Measurements from ENCODE around the gene ZSCAN5A. TPM values are rescaled to one million over a fixed set of nuclear protein-coding genes. Genes with fewer than 3 reads are reported as not detected.
"Not testable (repeated sequence)": the region's sequence is repeated elsewhere in the genome, so short reads cannot be mapped to it uniquely, and the experiment has no call there.

Gene ZSCAN5A
- total RNA-seq, 1 donor from 2014 or later, result 6.6 TPM

DNA sequence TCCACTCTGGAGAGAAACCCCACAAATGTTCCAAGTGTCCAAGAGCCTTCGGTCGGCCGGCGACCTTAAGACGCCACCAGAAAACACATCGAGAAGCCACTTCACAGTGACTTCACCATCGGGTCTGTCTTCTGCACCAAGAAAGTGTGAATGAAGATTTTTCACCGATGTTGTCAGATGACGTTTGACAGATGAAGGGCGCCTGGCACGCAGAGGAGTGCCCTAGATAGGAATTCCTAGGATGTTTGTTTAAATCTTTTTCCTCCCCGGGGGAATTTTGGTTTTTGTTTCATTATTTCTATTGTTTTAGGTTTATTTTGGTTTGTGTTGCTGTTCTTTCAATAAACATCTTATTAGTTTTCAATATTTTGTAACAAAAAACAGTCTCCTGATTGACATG, 105.5 kb downstream of the ZSCAN5A start:
- Mint-ChIP-seq H3K36me3 (ENCODE audit: low read depth, unreplicated experiment) (no peaks in the 10 kb centered on the region), H3K4me1 (ENCODE audit: low read depth, unreplicated experiment) (no peaks in the 10 kb centered on the region), H3K4me3 (ENCODE audit: unreplicated experiment) (no peak overlapping the region), H3K27ac (ENCODE audit: unreplicated experiment) (no peak overlapping the region), H3K9me3 (ENCODE audit: unreplicated experiment) (peaks cover 4% of the 10 kb centered on the region), H3K27me3 (ENCODE audit: low read depth, unreplicated experiment) (peaks cover 30% of the 10 kb centered on the region)
- Histone ChIP-seq H3K4me1 (ENCODE audit: insufficient read depth, low read length) (no peaks in the 10 kb centered on the region), H2AFZ (ENCODE audit: low read depth, low read length) (no peak overlapping the region), H3K9ac (ENCODE audit: low read length) (no peak overlapping the region), H3K4me2 (ENCODE audit: low read length) (no peak overlapping the region), H3K79me2 (ENCODE audit: insufficient read depth, low read length) (no peaks in the 10 kb centered on the region), H3K27ac (ENCODE audit: low read depth, low read length) (no peak overlapping the region), H3K9me3 (ENCODE audit: insufficient read depth, low read depth, low read length) (no peaks in the 10 kb centered on the region), H3K4me3 (ENCODE audit: insufficient read depth, low read depth, low read length) (no peak overlapping the region), H3K36me3 (ENCODE audit: insufficient read depth, low read length) (no peaks in the 10 kb centered on the region), H3K27me3 (ENCODE audit: insufficient read depth, low read length) (no peaks in the 10 kb centered on the region), H4K20me1 (ENCODE audit: insufficient read depth, low read length) (no peaks in the 10 kb centered on the region)
- DNase-seq (ENCODE audit: low read depth), result no peak
- FAIRE-seq, result no peak
- TF ChIP-seq EZH2 (IDR thresholded peaks at IDR 0.05; ENCODE audit: insufficient read depth, low read length), result no peak
- TF ChIP-seq, protein P1, sequence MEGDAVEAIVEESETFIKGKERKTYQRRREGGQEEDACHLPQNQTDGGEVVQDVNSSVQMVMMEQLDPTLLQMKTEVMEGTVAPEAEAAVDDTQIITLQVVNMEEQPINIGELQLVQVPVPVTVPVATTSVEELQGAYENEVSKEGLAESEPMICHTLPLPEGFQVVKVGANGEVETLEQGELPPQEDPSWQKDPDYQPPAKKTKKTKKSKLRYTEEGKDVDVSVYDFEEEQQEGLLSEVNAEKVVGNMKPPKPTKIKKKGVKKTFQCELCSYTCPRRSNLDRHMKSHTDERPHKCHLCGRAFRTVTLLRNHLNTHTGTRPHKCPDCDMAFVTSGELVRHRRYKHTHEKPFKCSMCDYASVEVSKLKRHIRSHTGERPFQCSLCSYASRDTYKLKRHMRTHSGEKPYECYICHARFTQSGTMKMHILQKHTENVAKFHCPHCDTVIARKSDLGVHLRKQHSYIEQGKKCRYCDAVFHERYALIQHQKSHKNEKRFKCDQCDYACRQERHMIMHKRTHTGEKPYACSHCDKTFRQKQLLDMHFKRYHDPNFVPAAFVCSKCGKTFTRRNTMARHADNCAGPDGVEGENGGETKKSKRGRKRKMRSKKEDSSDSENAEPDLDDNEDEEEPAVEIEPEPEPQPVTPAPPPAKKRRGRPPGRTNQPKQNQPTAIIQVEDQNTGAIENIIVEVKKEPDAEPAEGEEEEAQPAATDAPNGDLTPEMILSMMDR (IDR thresholded peaks at IDR 0.05; ENCODE audit: insufficient read depth, low read depth, low read length), result no peak

DNA sequence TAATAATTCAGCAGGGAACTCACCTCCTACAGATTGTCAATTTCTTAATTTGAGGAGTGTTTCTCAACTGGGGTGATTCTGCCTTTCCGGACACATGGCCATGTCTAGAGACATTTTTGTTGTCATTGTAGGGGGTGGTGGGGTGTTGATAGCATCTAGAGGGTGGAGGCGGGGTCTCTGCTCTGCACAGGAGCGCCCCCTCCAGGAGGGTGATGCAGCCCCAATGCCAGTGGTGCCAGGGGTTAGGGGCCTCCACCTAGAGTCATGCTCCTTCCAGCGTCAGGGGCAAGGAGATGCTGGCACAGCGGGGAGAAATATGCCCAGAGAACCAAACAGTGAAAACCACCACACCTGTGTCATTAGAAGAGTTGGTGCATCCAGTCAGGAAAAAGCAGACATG, 107.1 kb downstream of the ZSCAN5A start:
- H3K27me3 Mint-ChIP-seq (ENCODE audit: low read depth, unreplicated experiment), result peaks cover 34% of the 10 kb centered on the region
- not testable (repeated sequence) for FAIRE-seq; H3K36me3 ChIP-seq (ENCODE audit: insufficient read depth, low read length); H3K4me3 ChIP-seq (ENCODE audit: insufficient read depth, low read depth, low read length); H3K27ac Mint-ChIP-seq (ENCODE audit: unreplicated experiment); H2AFZ ChIP-seq (ENCODE audit: low read depth, low read length); H3K4me1 Mint-ChIP-seq (ENCODE audit: low read depth, unreplicated experiment); H3K27me3 ChIP-seq (ENCODE audit: insufficient read depth, low read length); H3K36me3 Mint-ChIP-seq (ENCODE audit: low read depth, unreplicated experiment); H3K9me3 ChIP-seq (ENCODE audit: insufficient read depth, low read depth, low read length); H3K27ac ChIP-seq (ENCODE audit: low read depth, low read length); H4K20me1 ChIP-seq (ENCODE audit: insufficient read depth, low read length); H3K79me2 ChIP-seq (ENCODE audit: insufficient read depth, low read length); H3K4me2 ChIP-seq (ENCODE audit: low read length); H3K9ac ChIP-seq (ENCODE audit: low read length); DNase-seq (ENCODE audit: low read depth); H3K9me3 Mint-ChIP-seq (ENCODE audit: unreplicated experiment); H3K4me1 ChIP-seq (ENCODE audit: insufficient read depth, low read length); H3K4me3 Mint-ChIP-seq (ENCODE audit: unreplicated experiment)

DNA sequence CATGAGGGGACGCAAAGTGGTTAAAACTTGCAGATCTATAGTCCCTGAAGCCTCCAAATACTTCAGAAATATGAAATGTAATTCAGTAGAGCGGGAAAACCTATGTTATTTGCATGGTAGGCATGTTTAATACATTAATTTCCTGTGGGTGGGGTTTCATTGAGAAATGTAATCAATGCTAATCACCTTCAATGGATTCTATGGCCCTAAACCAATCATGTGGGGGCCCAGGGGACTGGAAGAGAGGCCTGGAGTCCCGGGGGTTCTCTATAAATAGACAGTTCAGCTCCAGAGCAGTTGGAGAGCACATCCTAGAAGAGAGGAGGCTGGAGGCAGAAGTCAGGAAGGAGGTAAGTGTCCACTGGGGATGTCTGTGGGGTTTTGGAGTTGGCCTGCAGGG, 112.7 kb downstream of the ZSCAN5A start, which contains the start of gene ZSCAN5C:
Gene ZSCAN5C, plus strand, starts transcription at position 301 of the 400 bp plus-strand sequence. CDS start 3,641 bp downstream, outside the sequence.
- no peaks in the 10 kb centered on the region for H3K9me3 Mint-ChIP-seq (ENCODE audit: unreplicated experiment)
- Histone ChIP-seq H2AFZ (ENCODE audit: low read depth, low read length) (no peak within 1 kb of the TSS), H3K9ac (ENCODE audit: low read length) (no peak within 1 kb of the TSS), H4K20me1 (ENCODE audit: insufficient read depth, low read length) (no peaks in the 10 kb centered on the region), H3K79me2 (ENCODE audit: insufficient read depth, low read length) (no peaks in the 10 kb centered on the region), H3K4me2 (ENCODE audit: low read length) (no peak within 1 kb of the TSS), H3K4me3 (ENCODE audit: insufficient read depth, low read depth, low read length) (no peak within 1 kb of the TSS), H3K27ac (ENCODE audit: low read depth, low read length) (no peak within 1 kb of the TSS), H3K36me3 (ENCODE audit: insufficient read depth, low read length) (no peaks in the 10 kb centered on the region), H3K4me1 (ENCODE audit: insufficient read depth, low read length) (no peaks in the 10 kb centered on the region), H3K27me3 (ENCODE audit: insufficient read depth, low read length) (no peaks in the 10 kb centered on the region), H3K9me3 (ENCODE audit: insufficient read depth, low read depth, low read length) (no peaks in the 10 kb centered on the region)
- DNase-seq (ENCODE audit: low read depth) (no peak), FAIRE-seq (no peak)
- no peak within 1 kb of the TSS for H3K4me3 Mint-ChIP-seq (ENCODE audit: unreplicated experiment)
- no peaks in the 10 kb centered on the region for H3K4me1 Mint-ChIP-seq (ENCODE audit: low read depth, unreplicated experiment)
- H3K36me3 Mint-ChIP-seq (ENCODE audit: low read depth, unreplicated experiment), result no peaks in the 10 kb centered on the region
- peaks cover 26% of the 10 kb centered on the region for H3K27me3 Mint-ChIP-seq (ENCODE audit: low read depth, unreplicated experiment)
- TF ChIP-seq, protein P1 (IDR thresholded peaks at IDR 0.05; ENCODE audit: insufficient read depth, low read depth, low read length), result no peak
- TF ChIP-seq EZH2 (IDR thresholded peaks at IDR 0.05; ENCODE audit: insufficient read depth, low read length), result no peak
- H3K27ac Mint-ChIP-seq (ENCODE audit: unreplicated experiment), result no peak within 1 kb of the TSS

All from astrocyte (in vitro differentiated cells and primary cell).